T-helper 2 cell (primary cell): ENCODE results near the gene FKBP3.
"Not testable (repeated sequence)": the region's sequence is repeated elsewhere in the genome, so short reads cannot be mapped to it uniquely, and the experiment has no call there.

Experiments
- DNase-seq, 5 experiments: peaks; one replicate each; pipeline versions ENCODE4 v3.0.0 to v3.0.0-alpha.2; 2012 to 2022
- total RNA-seq, 2 donors: gene quantifications; one replicate each; lab custom pipeline; 2026; lab: John Stamatoyannopoulos, UW

The FKBP3 gene
- 20.3 to 38.6 reads per million in 2 donors for total RNA-seq

DNA sequence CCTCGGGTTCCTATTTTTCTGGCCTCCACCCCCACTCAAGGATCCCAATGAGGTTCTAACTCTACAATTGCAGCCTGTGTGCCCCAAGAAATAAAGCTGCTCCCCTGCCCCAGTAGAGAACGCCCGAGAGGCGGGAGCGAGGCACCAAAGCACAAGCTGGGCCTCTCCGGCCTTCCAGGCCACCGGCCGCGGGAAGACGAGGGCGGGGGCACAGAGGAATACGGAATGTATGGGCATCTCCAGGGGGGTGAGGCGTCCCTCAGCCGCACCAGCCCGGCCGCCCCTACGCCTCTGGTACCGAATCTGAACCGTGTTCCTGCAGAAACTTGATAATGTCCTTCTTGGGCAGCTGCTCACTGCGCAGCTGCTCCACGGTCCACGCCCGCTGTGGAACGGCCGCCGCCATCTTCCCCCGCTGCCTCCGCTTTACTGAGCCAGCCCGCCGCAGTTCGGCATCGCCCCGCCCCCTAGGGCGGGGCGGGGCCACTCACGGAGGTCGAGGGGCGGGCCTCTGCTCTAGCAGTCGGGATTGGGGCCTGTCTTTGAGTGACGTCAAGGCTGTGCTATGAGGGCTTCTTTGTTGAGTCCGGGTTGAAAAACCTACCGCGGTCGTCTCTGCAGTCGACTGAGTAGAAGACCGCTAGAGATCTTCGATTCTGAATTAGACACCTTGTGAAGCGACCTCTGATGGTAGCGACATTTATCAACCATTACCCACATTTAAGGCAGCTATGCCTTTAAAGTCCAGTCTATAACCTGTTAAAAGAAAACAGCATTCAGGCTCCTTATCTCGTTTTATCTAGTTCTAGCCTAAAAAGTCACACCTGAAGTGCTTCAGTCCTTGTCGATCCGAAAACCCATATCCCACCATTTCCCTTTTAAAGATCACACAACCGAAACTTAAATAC is at the start of gene FKBP3:
Gene FKBP3, minus strand, starts transcription at position 431 of the 908 bp plus-strand sequence. Its CDS starts 25 bp downstream, at position 406.
- peak; percentile 88 to 99 (median 93) for DNase-seq

DNA sequence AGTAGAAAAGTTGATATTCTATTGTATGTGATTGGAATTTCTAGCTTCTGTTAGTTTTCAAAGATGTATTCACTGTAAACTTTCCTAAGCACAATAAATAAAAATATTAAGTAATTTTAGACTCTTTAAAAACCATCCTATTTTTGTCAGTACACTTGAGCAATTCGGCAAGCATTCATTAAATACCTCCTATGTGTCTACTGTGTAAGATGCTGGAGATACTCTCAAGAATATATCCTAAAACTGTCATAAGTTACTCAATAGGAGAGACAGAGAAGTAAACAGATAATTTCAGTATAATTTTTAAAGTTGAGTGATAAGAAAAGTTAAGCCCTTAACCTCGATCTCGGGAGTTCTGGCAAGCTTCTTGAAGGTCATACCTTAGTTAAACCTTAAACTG is 47.5 kb upstream of the FKBP3 start:
- no peak for DNase-seq

DNA sequence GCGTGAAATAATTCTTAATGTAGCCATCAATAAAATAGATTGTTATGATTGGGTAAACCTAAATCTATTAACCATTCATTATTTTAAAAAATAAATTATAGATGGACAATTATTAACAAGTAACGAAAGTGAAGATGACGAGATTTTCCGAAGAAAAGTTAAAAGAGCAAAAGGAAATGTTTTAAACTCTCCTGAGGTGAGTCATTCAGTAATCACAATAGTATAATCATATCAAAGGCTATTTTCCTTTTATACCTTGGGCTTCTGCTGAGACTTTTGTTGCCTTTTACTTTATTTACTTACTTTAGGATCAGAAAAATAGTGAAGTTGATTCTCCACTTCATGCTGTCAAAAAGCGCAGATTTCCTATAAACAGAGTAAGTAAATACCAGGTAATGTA is 47.0 kb upstream of the FKBP3 start:
- DNase-seq: no peak

DNA sequence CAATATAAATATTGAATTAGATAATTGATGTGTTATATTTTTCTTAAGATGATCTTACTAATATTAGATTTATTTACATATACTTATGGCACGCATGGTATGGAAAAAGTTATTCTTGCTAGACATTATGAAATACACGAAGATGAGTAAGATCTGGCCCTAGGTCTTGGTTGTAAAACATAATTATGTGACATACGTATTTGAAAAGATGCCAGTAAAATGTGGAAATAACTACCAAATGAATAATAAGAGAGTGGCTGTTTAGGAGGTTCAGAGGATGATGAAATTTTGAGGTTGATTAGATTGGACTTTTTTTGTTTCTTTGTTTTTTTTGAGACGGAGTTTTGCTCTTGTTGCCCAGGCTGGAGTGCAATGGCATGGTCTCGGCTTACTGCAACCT is 42.8 kb upstream of the FKBP3 start:
- no peak for DNase-seq

DNA sequence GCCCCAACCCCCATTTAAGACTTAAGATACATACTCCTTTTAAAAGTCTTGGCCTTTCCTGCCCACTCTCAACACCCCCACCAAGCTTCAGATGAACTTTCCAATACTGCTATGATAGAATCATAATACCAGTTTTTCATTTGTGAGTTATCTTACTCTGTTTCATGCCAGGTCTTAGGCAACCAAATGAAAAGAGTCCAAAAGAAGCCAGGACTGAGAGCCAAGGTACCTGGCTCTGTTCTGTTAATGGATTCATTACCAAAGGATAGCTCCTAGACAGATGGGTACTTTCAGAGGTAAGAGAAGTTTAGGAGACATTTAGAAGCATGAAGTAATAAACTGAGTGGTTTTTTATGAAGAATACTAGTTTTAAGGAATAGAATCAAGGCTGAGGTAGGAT is 35.6 kb upstream of the FKBP3 start:
- DNase-seq: no peak

DNA sequence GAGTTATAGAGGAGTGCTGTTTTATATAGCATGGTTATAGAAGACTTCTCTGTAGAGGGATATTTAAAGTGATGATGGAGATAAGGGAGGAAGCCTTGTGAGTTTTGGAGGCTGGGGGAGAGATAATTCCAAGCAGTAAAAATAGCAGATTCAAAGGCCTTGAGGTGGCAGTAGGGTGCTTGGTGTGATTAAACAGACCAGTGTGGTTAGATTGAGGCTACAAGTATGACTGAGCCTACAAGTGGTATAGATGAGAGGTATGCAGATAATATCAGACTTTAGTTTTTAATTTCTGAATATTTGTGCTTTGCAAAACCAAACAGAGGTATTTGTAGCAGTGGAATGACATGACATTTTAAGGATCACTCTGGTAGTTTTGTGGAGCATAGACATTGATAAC is 21.8 kb upstream of the FKBP3 start:
- peak in 1 of 5 experiments; percentile 88 for DNase-seq

DNA sequence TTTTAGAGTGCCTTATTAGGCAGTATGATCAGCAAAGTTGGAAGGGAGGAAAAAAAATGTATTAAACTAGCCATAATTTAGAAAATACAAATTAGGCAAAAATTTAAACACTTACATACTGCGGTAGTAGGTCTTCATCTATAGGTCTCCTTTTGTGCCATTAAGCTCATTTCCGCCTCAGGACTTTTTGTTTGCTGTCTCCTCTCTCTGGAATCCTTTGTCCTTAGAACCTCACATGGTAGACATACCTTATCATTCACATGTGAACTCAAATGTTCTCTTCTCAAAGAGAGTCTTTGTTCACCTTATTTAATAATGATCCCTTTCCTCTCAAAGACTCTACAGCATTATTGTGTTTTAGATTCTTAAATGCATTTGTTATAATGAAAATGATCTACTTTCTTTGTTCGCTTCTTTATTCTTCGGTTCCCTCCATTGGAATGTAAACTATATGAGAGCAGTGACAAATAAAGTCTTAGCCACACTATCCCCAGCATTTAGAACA is 16.2 kb upstream of the FKBP3 start:
- no peak for DNase-seq

DNA sequence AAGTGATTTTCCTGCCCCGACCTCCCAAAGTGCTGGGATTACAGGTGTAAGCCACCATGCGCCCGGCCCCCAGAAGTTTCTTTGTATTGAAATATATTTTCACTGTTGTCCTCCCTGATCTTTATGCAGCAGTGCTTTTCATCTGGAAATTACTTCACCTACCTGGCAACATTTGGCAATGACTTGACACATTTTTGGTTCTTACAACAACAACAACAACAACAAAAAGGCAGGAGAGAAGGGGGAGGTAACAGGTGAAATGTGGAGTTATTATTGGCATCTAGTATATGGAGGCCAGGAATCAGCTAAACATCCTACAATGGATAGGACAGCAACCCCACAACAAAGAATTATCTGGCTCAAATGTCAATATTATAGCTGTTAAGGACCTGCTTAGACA is 15.3 kb upstream of the FKBP3 start:
- DNase-seq: no peak

DNA sequence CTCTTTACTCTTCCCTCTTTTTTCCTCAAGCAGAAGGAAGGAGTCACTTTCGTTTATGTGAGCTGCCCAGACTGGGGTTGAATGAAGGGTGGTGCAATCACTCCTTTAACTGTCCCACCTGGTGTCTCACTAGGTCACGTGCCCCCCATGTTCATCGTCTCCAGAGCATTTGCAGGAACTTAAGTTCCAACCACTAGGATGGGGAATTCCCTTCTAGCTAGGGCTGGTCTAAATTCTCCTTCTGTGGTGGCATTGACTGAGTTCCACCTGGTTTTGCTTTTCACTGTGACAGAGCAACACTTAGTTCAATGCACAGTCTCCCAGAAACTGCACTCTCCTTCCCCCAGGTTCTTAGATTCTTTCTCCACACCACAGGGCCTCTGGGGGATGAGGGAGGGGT is 10.9 kb upstream of the FKBP3 start:
- DNase-seq: no peak

DNA sequence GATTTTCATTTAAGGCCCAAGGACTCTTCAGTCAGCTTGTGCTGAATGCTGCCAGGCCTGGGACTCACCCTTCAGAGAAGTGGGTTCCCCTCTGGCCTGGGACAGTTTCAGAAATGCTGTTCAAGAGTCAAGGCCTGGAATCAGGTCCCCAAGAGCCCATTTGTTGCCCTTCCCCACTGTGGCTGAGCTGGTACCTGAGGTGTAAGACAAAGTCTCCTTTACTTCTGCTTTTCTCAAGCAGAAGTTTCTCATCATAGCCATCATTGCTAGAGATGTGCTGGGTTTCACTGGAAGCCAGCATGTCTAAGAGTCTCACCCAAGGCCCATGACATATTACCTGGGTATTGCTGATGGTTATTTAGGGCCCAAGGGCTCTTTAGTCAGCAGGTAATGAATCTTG is 10.4 kb upstream of the FKBP3 start:
- DNase-seq: no peak

DNA sequence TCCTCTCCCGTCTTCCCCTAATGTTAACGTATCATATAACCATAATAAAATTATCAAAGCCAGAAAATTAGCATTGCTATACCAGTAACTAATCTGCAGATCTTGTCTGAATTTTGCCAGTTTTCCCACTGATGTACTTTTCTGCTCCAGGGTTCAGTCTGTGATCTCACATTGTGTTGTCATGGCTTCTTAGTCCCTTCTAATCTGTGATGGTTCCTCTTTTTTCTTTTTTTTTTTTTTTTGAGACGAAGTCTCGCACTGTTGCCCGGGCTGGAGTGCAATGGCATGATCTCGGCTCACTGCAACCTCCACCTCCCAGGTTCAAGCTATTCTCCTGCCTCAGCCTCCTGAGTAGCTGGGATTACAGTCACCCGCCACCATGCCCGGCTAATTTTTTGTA is 7.8 kb upstream of the FKBP3 start:
- DNase-seq: not testable (repeated sequence)

DNA sequence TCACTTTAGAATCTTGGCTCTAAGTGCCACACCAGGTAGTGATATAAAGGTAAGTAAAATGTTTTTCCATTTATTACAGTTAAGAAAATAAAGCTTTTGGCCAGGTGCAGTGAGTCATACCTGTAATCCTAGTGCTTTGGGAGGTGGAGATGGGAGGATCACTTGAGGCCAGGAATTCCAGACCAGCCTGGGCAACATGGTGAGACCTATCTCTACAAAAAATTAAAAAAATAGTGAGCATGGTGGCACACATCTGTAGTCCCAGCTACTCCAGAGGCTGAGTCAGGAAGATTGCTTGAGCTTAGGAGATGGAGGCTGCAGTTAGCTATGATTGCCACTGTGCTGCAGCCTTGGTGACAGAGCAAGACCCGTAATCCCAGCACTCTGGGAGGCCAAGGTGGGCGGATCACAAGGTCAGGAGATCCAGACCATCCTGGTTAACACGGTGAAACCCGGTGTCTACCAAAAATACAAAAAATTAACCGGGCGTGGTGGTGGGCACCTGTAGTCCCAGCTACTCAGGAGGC is 6.4 kb upstream of the FKBP3 start:
- DNase-seq: no peak

DNA sequence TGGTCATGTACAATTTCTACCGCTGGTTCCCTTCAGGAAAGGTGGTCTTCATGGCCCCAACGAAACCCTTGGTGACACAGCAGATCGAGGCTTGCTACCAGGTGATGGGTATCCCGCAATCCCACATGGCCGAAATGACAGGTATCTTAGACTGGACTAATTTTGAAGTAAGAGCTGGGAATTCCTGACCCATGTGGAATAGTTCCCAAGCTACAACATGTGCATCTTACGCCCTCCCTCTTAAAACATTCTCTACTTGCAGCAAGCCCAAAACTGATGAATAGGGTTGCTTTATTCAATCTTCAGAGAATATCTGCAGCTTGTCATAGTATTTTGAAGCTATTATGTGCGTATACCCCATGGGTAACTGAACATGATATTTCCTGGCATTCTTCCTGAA is 2.1 kb upstream of the FKBP3 start:
- DNase-seq: no peak

DNA sequence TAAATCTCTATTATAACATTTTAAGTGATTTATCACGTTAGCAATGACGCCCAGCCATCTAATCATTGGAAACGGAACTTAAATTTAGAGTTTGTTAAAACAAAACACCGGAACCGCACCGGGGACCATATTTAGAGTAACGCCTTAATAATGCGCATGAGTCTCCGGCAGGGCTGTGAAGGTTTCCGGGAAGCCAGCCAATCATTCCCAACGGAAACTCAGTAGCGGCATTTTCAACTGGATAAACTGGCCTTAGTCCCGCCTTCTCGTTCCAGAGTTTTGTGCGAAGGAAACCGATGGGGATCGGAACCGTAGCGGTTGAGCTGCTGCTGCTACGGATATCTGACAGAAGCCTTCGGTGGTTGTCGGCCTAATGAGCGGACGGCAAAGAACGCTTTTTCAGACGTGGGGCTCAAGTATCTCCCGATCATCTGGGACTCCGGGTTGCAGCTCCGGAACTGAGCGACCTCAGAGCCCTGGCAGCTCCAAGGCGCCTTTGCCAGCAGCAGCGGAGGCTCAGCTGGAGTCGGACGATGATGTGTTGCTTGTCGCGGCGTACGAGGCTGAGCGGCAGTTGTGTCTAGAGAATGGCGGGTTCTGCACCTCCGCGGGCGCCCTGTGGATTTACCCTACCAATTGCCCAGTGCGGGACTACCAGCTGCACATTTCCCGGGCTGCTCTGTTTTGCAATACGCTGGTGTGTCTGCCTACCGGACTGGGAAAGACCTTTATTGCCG is 1.5 kb upstream of the FKBP3 start, which contains the start of gene FANCM:
Gene FANCM, plus strand, starts transcription at position 272 of the 737 bp plus-strand sequence. Its CDS starts 102 bp downstream, at position 374.
- peak; percentile 38 to 98 (median 81) for DNase-seq

DNA sequence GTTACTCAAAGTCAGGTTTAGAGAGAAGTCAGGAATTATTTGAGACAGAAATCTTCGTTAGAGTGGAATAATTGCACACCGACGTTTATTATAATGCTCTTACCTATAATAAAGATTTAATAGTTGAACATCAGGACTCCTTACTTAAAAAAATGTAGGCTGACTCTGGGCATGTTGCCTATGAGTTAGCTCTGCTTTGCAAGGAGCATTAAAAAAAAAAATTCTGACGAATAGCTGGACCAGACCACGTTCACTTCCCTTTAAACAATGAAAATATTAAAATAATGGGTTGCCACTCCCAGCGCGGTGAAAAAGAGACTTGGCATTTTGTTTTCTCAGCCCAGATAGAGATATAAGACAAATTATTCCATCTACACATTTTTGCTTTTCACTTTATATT is 875 bp upstream of the FKBP3 start:
- DNase-seq: peak in 1 of 5 experiments; percentile 26

DNA sequence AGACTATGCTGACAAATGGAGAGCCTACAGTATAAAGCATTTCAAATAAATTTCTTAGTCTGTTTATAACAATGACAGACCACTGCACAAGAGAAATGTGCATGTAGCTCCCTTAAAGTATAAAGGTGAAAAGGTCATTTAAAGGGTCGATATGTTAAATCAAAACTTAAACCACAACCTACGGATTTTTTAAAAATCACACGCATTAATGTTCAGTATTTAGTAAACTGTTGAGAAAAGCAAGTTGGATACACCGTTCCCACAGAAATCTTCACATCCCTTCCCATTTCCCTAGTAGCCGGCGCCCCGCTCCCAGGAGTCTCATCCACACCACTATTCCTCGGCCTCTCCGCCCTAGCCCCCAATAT is 614 bp downstream of the FKBP3 start:
- no peak for DNase-seq

DNA sequence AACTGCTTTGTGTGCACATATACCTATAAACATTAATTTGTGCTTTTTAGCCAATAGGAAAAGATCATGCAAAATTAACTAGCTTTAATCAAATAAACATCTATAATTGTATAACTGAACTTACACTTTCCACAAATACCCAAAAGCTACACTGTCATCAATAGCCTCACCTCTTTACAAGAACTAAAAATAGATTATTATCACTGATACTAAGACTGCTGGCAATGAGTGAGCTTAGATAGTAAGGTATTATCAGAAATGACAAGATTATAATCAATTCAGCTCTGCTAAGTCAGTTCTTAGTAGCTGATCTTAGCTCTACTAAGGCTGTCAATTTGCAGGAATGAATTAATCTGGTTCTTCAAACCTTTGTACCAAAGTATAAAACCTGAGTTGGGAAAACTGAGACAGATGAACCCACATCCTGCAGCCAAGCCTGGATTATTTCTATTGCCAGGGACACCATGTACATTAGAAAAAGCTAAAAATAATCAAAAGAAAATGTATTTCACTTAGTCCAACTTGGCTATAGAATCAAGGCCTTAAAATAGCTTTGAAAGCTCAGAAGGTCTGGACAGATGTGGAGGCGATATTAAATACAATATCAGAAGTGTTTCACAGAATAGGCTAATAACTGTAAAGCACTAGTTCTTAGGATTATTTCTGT is 5.2 kb downstream of the FKBP3 start:
- DNase-seq: no peak

DNA sequence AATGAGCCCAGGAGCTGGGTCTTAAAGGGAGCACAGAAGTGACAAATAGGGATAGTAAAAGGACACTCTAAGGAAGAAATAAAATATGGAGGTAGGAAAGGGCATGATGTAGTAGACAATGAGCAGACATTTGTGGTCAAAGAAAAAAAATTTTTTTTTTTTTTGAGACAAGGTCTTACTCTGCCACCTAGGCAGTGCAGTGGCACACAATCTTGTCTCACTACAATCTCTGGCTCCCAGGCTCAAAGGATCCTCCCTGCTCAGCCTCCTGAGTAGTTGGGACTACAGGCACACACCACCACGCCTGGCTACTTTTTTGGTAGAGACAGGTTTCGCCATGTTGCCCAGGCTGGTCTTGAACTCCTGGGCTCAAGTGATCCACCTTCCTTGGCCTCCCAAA is 8.5 kb downstream of the FKBP3 start:
- no peak for DNase-seq

DNA sequence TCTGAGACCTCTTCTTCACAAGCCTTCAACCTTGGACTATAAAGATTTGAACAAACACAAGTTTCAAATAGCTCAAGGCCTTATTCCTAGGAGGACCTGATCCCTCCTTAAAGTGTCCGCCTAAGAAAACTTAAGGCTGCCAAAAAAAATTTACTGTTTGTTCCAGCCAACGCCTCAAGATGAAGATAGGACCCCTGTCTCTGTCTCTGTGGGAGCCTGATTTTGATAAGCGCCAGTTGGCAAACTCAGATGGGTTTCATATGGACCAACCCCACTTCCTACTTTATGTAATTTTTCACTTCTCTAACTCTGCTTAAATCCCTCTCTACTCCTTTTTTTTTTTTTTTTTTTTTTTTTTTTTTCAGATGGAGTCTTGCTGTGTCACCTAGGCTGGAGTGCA is 11.0 kb downstream of the FKBP3 start:
- no peak for DNase-seq

DNA sequence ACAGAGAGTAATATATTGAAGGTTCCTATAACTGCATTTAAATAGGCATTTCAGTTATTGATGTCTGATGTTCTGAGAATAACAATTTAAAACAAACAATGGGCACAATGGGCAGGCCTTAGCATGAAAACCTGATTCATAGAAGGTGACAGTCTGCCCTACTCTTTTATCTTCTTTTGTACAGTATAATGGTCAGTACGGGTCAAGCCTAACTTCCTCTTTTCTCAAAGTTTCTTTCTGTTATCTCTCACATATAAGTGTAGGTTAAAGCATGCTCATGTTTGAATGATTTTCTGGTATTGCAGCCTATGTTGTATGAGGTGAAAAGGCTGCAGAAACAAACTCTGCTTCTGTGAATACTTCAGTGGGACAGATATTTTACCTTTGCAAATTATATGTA is 14.2 kb downstream of the FKBP3 start:
- DNase-seq: no peak

DNA sequence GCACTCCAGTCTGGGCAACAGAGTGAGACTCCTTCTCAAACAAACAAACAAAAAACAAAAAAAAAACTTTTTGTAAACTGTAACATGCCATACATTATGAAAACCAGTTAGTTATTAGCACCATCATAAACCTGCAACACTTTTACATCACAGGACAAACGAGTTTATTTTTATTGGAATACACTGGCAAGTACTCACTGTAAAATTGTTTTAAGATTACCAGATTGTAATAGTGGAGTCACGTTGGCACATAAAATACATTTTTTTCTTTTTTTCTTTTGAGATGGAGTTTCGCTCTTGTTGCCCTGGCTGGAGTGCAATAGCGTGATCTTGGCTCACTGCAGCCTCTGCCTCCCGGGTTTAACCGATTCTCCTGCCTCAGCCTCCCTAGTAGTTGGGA is 15.7 kb downstream of the FKBP3 start:
- no peak for DNase-seq

DNA sequence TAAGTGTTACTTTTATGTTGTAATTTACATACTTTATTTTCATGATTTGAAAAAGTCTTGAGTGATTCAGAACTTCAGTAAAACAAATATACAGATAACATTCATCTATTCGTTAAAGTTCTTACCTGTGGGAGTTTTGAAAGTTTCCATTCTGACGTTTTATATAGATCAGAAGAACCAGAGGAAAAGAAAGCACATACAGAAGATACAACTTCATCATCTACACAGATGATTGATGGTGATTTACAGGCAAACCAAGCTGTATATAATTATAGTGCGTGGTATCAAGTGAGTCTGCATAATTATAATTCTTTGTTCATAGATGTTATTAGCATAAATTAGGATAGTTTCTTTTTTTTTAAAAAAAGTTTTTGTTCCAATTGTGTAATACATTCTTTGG is 20.0 kb downstream of the FKBP3 start:
- DNase-seq: no peak
